ENCODE data around the gene ARL3.

DNA sequence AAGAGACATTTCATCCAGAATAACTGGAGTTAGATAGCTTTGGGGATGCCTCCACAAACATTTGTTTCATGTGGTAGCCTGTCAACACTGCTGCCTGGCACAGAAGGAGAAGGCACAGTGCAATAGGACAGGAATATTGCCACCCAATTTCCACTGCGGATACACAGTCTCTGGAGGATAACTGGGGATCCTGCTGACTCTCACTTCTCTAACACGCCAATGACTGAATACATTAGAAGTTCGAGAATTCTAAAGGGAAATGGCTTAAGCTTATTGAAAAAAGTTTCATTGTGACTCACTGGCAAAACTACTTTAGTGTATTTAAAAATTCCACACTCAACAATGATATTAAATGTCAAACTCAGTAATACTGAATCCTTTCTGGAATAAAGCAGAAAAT lies 12.9 kb downstream of the ARL3 start:
- TF ChIP-seq, protein P1, sequence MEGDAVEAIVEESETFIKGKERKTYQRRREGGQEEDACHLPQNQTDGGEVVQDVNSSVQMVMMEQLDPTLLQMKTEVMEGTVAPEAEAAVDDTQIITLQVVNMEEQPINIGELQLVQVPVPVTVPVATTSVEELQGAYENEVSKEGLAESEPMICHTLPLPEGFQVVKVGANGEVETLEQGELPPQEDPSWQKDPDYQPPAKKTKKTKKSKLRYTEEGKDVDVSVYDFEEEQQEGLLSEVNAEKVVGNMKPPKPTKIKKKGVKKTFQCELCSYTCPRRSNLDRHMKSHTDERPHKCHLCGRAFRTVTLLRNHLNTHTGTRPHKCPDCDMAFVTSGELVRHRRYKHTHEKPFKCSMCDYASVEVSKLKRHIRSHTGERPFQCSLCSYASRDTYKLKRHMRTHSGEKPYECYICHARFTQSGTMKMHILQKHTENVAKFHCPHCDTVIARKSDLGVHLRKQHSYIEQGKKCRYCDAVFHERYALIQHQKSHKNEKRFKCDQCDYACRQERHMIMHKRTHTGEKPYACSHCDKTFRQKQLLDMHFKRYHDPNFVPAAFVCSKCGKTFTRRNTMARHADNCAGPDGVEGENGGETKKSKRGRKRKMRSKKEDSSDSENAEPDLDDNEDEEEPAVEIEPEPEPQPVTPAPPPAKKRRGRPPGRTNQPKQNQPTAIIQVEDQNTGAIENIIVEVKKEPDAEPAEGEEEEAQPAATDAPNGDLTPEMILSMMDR (IDR thresholded peaks at IDR 0.05): no peak
- no peak for TF ChIP-seq POLR2A (IDR thresholded peaks at IDR 0.05)
- no peak for TF ChIP-seq POLR2AphosphoS5 (IDR thresholded peaks at IDR 0.05)
- TF ChIP-seq EP300 (IDR thresholded peaks at IDR 0.05): no peak

Measured in gastroesophageal sphincter (tissue), 3 donors.